Effector CD8-positive, alpha-beta T cell (primary cell): Measurements from ENCODE around the gene BCOR.

Experiments
- DNase-seq: peaks from one replicate; lab custom pipeline; 2025; lab: John Stamatoyannopoulos, UW

BCOR gene

DNA sequence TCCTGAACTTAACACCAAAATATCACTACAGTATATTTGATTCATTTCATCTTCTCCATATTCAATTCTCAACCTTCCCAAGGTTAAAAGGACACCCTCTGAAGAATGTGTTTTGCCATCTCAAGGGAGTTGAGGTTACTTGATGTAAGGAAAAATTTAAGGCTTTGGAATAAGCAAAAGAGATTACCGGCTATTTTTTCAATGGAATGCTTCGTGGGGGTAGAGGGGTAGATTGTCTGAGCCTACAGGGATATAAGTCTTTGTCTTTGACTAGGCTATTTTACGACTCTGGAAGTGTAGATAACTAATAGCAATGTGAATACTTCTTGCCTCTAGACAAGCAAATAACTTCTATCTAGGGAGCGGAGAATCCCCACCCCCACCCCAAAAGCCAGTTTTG, 78.2 kb downstream of the BCOR start:
- DNase-seq: no peak

DNA sequence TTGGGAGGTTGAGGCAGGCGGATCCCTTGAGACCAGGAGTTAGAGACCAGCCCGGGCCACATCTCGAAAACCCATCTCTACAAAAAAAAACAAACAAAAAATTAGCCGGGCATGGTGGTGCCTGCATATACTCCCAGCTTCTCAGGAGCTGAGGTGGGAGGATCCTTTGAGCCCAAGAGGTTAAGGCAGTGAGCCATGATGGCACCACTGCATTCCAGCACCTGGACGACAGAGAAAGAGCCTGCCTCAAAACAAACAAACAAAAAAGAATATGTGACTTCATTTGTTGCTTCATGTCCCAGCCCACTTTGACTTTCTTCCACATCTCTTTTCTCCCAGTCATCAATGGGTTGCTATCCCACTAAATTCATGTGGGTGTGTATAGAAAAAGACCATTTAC, 79.7 kb downstream of the BCOR start:
- no peak for DNase-seq

DNA sequence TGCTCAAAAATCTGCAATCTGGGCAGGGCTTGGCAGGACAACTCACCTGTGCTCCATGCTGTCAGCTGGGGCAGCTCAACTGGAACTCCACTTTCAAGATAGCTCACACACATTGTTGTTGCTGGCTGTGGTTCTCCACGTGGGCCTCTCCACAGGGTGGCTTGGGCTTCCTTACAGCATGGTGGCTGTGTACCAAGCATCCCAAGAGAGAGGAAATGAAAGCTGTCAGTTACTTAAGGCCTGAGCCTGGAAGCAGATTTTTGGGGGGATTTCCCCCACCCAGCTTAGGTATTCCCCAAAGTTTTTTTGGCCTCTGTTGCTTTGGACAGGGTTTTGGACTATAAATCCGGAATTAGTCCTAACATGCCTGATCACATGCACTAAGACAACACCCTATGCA, 81.0 kb downstream of the BCOR start:
- DNase-seq: no peak

DNA sequence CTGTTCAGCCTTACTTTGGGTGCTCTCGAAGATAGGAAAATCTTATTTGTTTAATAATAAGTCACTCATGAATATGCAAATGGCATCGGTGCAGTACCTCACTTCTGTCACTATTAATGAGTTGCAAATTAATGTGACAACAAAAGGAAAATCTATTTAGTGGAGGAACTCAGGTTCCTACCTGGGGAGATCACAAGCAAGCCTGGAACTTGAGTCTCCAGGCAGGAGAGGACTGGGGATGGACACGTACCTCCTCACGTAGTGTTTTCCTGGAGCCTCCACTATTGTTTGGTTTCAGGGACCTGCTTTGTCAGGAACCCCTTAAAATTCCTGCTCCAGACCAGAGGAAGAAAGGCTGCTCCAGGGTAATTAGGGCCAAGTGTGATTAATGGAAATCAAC, 82.1 kb downstream of the BCOR start:
- DNase-seq: no peak

DNA sequence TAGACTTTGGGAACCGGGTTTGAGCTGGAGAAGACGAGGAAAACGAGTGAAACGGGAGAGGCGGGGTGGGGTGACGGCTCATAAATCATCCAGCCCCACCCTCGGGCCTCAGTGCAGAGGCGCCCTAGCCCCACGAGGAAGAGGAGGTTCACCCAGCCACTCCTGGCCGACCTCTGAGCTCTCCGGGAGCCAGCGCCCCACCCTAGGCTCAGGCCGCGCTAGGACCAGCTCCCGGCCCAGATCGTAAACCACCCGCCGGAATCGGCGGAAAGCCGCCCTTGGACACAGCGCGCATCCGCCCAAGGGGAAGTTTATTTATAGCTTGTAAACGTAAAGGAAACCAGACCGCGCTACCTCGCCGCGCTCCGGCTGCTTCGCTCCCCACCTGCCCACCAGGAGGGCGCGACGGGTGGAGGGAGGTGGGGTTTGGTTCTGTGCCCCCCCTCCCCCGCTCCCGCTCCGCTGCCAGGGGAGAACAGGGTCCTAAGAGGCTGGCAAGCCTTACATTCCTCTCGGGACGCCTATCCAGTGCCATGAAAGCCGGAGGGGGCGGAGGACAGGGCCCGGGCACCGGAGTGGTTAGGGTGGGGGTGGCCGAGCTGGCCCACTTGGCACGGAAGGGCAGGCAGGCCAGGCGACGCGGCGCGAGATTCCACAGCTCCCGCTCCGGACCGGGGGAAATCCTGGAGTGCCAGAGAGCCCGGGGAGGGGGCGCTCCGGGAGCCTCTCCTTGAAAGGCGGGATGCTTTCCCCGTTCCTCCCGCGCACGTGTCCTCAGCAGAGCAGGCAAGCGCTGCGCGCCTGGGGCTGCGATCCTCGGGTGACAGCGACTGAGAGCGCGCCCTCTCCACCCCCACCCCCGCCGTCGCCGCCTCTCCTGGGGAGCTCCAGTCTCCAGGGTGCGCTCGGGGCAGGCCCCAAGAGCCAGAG, 84.2 kb downstream of the BCOR start:
- DNase-seq: no peak

DNA sequence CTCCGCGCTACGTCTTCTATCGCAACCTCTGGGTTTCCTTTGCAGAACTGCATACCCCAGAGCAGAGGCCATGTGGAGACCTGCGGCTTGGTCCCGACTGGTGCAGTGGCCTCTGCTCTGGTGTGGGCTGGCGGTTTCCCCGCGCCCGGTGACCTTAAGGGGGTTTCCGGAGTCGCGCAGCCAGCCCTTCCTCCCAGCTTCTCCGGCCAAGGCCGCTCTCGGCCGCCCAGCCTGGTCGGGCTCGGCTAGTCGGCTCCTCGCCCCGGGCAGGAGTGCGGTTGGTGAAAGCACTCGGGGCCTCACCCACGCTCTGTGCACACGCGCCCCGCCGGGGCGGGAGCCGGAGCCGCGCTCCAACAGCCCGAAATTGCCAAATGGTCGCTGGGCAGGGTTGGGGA, 84.9 kb downstream of the BCOR start:
- DNase-seq: no peak

DNA sequence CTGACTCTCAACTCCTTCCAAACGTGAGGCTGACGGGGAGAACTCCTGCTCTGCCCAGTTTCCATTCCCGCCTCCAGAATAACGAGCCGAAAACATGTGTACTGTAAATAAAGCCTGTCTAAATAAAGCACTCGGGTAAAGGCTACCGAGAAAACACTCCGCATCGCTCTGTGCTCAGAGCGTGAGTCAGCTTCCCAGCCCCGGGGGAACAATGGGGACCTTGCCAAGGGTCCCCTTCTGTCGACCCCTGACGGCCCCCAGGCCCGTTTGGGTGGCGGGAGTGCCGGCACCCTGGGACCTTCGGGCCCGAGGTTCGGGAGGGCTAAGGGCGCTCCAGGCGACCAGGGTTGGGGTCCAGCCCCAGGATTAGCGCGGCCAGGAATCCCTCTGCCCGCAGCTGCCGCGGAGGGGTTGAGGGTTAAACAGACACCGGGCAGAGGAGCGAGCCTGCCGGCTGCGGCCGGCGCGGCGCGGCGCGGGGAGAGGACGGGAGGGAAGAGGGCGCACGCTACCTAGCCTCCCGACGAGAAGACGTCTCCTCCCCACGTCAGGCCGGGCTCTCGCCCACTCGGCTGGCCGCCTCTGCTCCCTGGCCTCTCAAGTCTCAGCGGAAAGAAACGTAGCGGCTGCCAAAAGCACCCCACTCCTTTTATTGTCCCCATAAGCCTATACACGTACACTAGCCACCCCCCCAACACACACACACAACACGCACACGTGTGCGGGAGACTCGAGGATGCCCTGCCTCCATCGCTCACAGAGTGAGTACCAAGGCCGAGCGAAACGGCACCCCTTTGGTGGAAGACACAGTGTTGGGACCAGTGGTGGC, 85.5 kb downstream of the BCOR start:
- no peak for DNase-seq

DNA sequence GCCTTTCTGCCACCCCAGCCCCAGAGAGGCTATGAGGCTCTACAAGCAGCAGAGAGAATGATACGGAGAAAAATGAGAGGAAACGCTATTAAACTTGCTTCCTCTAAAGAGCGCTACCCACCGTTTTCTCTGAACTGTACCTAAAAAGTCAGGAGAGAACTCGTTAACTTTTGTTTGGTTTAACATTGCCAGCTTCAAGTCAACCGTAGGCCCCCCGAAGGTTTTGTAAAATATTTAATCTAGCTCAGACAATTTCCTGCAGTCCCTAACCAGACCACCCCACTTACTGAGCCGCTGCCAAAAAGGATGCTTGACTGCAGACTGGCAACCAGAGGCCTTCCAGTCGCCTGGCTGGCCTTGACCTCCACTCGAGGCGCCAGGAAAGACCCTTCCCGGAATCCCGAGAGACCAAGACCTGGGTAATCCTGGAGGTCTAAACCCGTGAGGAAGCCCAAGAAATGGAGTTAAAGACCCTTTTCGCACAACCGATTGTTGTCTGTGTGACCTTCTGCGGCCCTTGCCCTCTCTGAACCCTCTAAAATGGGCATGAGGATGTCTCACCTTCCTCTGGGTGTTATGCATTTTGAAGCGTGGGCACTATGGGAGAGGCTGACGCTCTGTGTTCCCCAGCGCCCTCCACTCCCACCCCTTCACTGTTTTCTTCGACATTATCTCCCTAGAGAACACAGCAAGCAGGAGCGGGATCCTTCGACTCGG, 86.3 kb downstream of the BCOR start:
- no peak for DNase-seq

DNA sequence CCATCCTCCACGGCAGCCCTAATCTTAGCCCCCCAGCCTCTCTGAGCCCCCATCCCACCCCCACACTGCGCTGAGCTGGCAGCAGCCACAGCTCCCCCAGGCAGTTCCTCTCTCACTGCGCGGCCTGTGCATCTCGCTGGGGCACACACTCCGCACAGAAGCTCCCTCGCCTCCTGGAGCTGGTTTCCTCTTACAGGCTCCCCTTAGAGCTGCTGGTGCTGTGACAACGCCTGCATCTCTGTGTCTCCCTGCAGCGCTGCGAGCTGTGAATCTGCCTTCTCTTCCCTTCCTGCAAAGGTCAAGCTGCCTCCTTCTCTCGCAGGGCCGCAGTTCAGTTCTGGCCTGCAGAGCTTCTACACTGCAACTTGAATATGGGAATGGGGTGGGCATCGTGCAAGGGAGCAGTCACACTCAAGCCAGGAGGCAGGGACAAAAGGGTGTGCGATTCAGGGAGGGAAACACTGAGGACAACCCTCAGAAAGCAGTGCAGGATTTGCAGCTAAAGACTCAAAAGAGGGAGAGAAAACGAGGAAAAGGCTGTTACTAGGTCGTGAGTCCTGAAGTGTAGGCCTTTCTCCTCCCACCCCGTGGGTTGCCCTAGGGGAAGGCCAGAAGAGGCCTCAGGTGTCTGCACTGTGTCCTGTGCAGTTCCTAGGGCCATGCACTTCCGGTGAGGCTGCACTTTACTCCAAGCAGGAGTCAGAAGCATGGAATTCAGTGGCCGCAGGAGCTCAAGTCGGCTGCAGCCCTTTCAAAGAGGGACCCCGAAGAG, 87.0 kb downstream of the BCOR start:
- no peak for DNase-seq

DNA sequence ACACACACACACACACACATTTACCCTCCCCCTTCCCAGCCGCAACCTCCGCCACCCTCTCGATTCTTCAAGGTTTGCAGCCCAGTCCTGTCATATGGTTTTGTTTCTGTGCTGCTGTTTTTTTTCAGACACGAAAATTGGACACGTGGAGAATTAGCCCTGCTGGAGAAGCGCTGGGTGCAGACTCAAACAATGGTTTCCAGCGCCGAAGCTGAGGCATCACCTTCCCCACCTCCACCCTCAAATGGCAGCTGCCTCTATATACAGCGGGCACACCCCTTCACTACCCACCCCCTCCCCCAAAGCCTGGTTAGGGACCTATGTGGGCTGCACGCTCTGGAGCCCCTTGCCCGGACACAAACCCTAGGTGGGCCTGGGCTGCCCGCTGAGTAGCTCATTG, 87.9 kb downstream of the BCOR start:
- DNase-seq: no peak

DNA sequence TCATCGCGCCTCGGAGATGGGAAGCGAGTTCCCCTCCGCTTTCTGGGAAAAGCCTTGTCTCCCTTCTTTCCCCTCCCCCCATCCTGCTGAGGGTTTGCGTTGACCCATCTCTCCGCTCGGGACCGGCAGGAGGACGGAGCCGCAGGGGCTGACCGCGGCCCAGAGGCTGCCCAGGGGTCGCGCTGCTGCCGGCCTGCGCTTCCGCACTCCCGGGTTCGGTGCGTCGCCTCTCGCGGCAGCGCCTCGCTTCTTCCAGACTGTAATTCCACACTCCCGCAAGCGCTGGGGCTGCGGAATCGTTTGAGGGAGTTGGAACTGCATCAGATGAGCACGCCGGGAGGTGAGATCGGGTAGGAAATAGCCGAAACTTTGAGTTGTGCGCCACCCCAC, 88.3 kb downstream of the BCOR start:
- DNase-seq: no peak

DNA sequence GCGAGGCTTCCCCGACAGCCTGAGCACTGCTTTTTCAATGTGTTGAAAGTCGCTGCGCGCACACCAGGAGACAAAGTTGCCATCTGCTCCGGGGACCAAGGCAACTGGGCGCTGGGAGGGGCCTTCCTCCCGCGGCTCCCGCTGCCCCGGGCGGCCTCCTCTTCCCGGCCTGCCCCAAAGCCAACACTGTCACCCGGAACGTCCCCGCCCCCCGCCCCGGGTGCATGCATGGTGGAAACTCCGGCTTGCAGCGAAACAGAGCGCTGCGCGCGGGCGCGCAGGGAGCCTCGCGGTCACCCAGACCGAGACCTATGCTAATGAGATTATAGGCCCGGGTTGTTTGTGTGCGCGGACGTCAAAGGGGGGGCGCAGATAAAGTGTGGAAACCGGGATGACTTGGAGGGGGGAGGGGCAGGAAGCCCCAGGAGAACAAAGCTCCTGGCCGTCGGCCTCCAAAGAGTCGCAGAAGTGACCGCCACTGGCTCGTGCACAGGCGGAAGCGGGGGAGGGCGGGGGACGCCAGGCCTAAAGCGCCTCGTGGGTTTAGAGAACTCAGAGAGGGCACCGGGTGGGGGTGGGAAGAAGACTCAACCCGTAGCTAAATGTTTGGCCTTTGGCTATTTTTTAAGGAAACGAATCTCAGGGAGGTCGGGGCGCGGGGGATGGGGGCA, 88.8 kb downstream of the BCOR start:
- no peak for DNase-seq

DNA sequence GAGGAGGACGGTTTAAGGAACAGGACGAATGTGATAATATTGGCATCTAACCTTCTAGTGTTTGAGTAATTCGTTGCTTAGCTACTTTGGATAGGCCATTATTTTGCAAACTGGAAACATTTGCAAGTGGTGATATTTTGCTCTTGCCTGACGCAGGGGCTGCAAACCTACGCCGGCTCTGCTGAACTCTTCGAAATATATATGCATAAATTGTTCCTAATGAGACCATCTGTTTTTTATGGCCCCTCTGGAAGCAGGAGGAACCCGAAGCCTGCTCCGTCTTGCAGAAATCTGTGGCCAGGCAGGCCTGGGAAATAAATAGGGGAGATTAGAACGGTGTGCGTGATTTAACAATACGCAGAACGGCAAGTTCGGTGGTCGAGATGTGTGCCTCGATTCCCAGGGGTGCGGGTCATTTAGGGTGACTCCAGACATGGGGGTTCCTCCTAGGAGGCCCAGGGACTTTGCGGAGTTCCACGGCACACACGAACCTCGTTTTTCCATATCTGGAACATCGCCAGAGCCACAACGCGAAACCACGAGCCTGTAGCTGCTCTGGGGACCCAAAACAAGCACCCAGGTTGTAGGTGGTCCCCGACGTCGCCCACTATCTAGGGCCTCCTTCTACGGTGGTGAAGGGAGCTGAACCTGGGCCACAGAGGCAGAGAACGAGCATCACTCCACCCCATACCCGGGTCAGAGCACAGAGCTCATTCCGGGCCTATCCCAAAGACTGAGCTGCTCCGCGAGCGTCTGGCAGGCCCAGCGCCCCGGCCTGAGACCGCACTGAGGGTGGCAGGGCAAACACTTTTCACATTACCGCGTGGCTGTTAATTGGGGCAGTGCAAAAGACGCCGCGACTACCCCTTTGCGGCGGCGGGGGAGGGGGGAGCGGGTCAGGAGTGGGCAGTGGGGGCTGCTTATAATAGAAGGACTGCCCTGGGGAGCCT, 89.7 kb downstream of the BCOR start:
- DNase-seq: no peak

DNA sequence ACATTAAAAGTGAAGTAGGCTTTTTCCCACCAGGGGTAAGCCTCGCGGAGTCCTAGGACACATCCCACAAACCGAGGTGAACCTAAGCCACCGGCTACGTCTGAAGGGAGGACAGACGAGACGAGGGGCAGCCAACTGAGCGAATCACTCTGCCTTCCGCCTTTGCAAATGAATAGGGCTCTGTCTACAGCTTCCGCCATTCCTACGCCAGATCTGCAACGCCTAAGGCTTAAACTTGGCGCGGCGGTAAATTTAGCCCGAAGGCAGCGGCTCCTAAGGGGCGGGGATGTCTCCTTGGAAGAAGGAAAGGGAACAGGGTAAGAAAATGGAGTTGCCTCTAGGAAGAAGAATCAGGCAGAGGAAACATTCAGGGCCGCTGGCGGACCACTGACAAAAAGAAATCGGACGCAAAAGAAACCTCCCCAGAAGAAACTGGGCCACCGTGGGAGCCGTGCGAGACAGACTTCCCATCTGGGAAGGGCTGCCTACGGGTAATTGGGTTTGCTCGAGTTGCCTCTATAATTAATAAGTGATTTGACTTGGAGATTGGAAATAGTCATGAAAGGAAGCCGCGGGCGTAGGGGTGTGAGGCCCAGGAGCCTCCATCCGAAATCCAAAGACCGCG, 90.5 kb downstream of the BCOR start:
- no peak for DNase-seq

DNA sequence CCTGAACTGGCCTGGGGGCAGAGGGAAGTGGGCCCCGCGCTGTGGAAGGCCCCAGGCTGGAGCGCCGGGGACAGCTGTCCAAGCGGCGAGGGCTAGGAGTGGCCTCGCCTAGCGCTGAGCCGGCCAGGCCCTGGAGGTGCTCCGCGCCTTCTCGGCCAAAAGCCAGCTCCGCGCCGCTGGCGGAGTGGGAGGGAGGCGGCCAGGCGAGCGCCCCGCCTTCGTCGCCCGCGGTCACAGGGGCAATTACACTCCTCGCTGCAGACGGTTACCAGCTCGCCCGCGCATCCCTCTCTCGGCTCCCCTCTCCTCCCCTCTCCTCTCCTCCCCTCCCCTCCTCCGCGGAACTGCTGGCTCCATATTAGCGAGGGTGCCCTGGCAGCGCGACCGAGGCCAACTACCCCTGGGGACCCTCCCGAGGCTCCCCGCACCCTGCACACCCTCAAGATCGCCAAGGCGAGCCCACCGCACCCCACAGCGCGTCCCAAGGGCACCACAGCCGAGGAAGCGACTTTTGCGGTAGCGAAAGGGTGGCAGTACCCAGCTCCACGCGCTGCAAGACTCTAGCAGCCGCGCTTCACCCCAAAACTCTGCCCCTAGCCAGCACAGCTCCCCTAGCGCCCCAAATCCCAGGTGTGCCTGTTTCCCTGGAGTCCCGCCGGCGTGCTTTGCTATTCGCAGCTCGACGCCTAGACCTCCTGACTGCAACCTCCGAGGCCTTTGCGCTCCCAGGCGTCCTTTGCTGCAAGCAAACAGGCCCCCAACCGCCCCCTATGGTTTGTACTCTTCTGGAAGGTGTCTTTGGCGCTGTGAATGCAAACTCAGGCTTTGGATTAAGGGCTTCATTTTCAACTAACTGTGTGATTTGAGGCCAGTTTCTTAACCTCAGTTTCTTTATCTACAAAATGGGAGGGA, 91.4 kb downstream of the BCOR start:
- DNase-seq: no peak

DNA sequence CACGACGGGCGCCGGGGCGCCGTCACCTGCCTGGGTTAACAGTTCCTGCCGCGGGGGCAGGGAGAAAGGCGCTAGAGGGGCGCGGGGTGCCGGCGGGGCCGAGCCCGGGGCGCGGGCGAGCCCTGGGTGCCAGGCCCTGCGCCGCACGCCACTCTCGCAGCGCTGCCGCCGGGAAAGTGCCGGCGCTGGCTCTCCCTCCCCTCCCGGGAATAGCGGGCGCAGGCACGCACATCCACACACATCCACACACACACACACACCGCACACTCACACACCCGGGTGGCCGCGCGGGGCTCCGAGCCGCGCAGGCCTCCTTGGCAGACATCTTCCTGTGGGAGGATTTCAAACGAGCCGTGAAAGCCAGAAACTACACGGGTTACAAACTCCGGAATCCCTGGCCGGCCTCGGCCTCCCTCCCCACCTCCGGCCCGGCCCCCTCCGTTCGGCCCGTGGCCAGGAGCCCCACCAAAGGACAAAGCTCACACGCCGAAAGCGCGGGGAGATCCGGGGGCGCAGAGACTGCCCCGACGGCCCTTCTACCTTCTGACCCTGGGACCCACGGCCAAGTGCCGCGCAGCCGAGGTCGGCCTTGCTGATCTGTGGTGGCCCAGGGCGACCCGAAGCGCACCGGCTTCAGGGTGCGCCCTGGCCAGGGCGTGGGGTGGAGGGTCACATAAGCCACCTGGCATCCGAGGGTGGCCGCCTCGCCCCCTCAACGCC, 92.3 kb downstream of the BCOR start:
- no peak for DNase-seq

DNA sequence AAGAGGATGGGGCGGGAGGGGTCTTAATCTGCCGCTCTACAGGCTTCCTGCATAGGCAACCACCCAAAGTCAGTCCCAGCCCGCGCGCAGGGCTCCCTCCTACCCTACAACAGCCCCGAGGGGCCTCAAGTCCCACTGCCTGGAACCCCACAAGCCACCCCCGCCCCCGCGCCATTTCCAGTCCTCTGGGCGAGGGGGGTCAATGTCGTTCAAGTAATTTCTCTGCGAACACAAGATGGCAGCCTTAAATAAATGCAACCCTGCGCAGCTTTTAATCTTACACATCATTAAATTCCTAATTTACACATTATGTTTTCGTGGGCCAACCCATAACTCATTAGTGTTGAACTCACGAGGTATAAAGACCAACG, 92.9 kb downstream of the BCOR start:
- no peak for DNase-seq

DNA sequence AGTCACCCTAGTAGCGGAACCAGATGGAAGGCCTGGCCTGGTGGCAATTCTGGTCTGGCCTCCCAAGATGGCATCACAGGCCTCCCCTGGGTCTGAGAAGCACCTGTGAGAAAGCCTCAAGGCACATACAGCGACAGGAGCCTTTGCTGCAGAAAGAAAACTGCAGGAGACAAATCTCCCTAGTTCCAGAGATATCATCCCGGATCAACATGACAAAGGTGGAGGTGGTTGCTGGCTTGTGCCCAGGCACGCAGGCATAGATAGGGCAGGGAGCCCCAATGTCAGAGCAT, 93.6 kb downstream of the BCOR start:
- no peak for DNase-seq
